GM10248 (cell line): ENCODE data around the gene EMC8.

Experiments
- CTCF ChIA-PET: fragments of 300-600 bp; sonication (Branson Sonifier 250); formaldehyde crosslinking; extraction: SDS; loops from one replicate; lab custom pipeline; 2021; ENCODE audit warnings: antibody characterized with exemption; lab: Yijun Ruan, JAX
- POLR2A ChIA-PET: fragments of 350-650 bp; sonication (Branson Sonifier 250); formaldehyde crosslinking; extraction: SDS; loops from one replicate; lab custom pipeline; 2020; ENCODE audit warnings: antibody characterized with exemption; lab: Yijun Ruan, JAX
- DNase-seq: peaks from one replicate; pipeline ENCODE4 v3.0.0; 2012; ENCODE audit errors: extremely low spot score
- TF ChIP-seq, protein P1 (sequence below): IDR thresholded peaks from 2 replicates; pipeline ENCODE4 v1.5.1; 2012; ENCODE audit warnings: mild to moderate bottlenecking, low read depth; ENCODE audit errors: extremely low read depth, missing control alignments, control extremely low read depth

Gene EMC8

DNA sequence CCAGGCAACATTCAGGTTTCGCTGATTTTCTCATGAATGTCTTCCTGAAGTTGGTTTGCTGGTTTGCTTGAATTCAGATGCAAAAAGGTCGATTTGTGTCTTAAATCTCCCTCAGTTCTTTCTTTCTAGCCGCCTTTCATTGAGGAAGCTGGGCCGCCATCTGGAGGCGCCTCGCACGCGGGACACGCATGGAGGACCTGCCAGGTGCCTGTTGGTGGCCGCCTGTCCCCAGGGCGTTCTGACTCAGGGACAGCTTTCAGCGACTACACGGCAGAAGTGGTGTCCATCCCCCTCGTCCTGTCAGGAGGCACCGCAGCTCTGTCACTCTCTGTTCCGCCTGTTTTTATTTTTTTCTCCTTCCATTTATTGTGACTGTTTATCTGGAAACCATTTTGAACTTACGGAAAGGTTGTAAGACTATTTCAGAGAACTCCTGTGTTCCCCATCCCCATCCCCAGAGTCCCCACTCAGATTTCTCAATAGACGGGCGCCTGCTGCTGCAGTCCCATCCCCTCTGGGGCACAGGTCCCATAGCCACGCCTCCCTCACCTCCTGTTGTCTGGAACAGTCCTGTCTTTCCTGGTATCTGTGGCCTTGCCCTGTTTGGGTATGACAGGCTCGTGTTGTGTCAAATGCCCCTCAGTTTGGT, 33.4 kb upstream of the EMC8 start:
- ChIA-PET CTCF (interaction anchor here (0.7 to 4.1 kb wide), 4 partner anchors 12 to 159 kb away, joined by 3 to 43 read pairs (median 3); no protein-coding TSS in a partner anchor), POLR2A (no interaction called here)
- TF ChIP-seq, protein P1, sequence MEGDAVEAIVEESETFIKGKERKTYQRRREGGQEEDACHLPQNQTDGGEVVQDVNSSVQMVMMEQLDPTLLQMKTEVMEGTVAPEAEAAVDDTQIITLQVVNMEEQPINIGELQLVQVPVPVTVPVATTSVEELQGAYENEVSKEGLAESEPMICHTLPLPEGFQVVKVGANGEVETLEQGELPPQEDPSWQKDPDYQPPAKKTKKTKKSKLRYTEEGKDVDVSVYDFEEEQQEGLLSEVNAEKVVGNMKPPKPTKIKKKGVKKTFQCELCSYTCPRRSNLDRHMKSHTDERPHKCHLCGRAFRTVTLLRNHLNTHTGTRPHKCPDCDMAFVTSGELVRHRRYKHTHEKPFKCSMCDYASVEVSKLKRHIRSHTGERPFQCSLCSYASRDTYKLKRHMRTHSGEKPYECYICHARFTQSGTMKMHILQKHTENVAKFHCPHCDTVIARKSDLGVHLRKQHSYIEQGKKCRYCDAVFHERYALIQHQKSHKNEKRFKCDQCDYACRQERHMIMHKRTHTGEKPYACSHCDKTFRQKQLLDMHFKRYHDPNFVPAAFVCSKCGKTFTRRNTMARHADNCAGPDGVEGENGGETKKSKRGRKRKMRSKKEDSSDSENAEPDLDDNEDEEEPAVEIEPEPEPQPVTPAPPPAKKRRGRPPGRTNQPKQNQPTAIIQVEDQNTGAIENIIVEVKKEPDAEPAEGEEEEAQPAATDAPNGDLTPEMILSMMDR: peak; percentile 29
- DNase-seq: peak; percentile 75

DNA sequence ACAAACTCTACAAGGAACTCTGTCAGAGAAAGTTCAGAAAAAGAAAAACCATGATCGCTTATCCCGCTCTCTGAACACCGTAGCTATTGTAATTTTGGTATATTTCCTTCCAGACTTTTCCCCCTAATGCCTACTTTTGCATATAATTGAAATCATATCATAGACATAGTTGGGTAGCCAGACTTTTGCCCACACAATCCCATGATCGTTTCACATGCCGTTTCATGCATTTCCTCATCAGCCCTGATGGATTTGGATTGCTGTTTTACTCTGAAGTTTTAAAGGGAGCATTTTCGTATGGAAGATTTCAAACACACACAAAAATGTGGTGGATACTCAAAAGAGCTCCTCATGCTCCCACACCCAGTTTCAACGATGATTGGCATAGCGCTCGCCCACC, 31.5 kb upstream of the EMC8 start:
- POLR2A ChIA-PET: no interaction called here
- DNase-seq: no peak
- CTCF ChIA-PET: interaction anchor here (1.4 to 1.7 kb wide), 2 partner anchors 9 to 11 kb away, joined by 7 to 11 read pairs; no protein-coding TSS in a partner anchor
- TF ChIP-seq, protein P1: no peak

DNA sequence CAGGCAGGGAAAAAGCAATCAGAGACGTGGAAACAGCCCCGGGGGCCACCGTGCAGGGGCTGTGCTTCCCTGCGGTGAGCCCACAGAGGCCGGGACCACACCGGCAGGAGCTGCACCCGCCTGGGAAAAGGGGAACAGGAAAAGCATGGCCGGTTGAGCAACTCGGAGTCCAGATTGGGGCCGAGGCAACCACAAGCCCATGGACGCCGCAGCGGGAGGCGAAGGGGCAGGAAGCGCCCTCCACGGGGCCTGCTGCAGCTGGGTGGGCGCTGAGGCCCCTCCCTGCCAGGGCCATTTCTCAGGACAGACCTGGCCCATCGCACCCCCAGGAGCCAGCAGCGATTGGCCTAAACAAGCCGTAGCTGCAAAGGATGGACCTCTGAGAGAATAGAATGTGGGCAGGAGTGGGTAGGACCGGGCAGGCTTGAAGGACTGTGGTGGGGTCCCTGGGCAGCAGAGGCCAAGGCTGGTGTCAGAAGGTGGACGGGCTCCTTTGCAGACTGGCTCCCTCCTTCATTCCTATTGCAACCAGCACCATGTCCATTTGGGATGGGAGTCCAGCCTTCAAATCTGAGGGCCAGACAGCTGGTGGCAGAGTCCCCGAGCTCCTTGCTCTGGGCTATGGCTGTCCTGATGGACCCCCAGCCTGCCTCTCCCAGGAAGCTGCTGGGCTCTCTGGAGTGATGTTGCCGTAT, 30.6 kb upstream of the EMC8 start:
- ChIA-PET POLR2A (no interaction called here), CTCF (interaction anchor here (1.2 to 1.7 kb wide), 3 partner anchors 9 to 24 kb away, joined by 3 to 11 read pairs (median 7); no protein-coding TSS in a partner anchor)
- no peak for DNase-seq
- TF ChIP-seq, protein P1: no peak

DNA sequence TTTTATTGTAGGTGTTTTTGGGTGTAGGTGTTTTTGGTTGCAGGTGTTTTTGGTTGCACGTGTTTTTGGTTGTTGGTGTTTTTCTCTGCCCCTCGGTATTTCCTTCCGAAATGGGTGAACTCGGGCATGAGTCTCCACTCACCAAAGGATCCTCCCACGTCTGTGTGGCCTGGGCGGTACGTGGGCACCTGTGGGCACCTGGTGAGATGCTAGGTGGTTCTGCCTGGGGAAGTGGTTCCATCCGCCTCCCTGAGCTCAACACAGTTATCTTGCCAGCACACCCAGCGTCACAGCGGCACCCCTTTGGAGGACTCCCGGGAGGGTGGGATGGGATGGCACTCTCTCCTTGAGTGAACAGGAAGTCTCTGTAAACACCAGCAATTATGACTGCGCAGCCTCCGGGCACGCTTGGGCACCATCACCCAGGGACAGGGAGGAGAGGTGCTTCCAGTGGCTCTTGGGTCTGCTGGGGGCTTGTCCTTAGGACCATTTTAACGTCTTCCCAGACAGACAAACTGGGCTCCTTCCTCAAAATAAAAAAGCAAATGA, 29.9 kb upstream of the EMC8 start:
- ChIA-PET CTCF (interaction anchor here (1.2 to 1.7 kb wide), 2 partner anchors 10 to 25 kb away, joined by 3 to 7 read pairs; no protein-coding TSS in a partner anchor), POLR2A (no interaction called here)
- TF ChIP-seq, protein P1: no peak
- DNase-seq: no peak

DNA sequence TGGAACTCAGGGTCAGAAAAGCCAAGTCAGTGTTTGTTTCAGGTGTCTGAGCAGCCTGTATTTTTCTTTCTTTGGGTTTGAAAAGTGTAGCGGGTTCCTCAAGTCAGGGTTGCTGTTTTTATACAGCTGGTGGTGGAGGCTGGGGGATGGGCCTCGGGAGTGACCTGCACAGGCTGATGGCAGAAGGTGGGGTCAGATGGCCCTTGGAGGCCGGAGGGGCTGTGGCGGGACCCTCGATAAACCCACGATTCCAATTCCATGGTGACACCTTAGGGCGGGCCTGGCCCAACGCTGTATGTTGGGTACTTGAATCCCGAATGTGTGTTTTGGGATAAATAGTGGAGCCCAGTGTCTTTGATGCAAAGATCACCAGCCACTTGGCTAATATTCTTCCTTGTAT, 28.8 kb upstream of the EMC8 start:
- no peak for DNase-seq
- TF ChIP-seq, protein P1: no peak
- ChIA-PET CTCF (no interaction called here), POLR2A (no interaction called here)

DNA sequence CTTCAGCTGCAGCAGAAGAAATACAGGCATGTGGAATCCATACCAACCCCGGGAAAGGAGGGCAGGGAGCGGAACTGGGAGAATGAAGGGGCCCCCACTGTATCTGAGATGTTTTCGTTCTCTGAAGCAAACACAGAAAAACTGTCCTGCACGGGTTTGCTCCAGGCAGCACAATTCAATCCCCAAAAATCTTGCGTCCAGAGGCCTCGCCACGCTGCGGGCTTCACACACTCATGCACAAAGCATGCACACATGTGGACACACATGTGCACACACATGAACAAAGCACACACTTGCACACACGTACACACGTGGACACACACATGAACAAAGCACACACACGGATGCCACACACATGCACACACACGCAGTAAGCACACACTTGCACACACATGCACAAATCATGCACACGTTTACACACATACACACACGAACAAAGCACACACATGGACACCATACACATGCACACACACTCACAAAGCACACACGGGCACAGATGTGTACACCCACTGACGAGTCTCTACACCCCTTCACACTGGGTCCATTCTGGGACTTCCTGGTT, 27.4 kb upstream of the EMC8 start:
- POLR2A ChIA-PET: no interaction called here
- TF ChIP-seq, protein P1: no peak
- CTCF ChIA-PET: no interaction called here
- DNase-seq: no peak
